GM18907 (cell line): ENCODE results near the gene BPIFB3.
"Not testable (repeated sequence)": the region's sequence is repeated elsewhere in the genome, so short reads cannot be mapped to it uniquely, and the experiment has no call there.

Source experiments
- ATAC-seq: cut with Tn5 transposase; IDR thresholded peaks from one replicate; pipeline ENCODE4 v1.9.1; 2021; ENCODE audit warnings: mild to moderate bottlenecking, moderate library complexity; ENCODE audit not compliant: unreplicated experiment

Gene BPIFB3

GRCh38 chr20:33027769-33028751 lies 25.6 kb upstream of the BPIFB3 start:
- no peak for ATAC-seq

GRCh38 chr20:33028875-33029274 lies 24.8 kb upstream of the BPIFB3 start:
- ATAC-seq, result no peak

GRCh38 chr20:33030076-33030475 lies 23.6 kb upstream of the BPIFB3 start:
- ATAC-seq, result no peak

GRCh38 chr20:33030569-33030968 lies 23.1 kb upstream of the BPIFB3 start:
- no peak for ATAC-seq

GRCh38 chr20:33031531-33031930 lies 22.2 kb upstream of the BPIFB3 start, which contains the start of gene BPIFB6:
BPIFB6 (plus strand) TSS chr20:33031648; CDS start chr20:33031648, 0 bp downstream.
- ATAC-seq, result no peak

GRCh38 chr20:33032555-33032954 lies 21.1 kb upstream of the BPIFB3 start:
- no peak for ATAC-seq

- no peak for ATAC-seq
These were observed 20.3 kb upstream of the BPIFB3 start for GRCh38 chr20:33033381-33033780.

GRCh38 chr20:33034115-33034514 lies 19.6 kb upstream of the BPIFB3 start:
- ATAC-seq, result no peak

- ATAC-seq, result no peak
These were observed 18.7 kb upstream of the BPIFB3 start for GRCh38 chr20:33034901-33035492.

GRCh38 chr20:33037456-33037855 lies 16.2 kb upstream of the BPIFB3 start:
- ATAC-seq, result no peak

GRCh38 chr20:33038243-33038642 lies 15.5 kb upstream of the BPIFB3 start:
- ATAC-seq, result no peak

GRCh38 chr20:33042430-33042829 lies 11.3 kb upstream of the BPIFB3 start:
- ATAC-seq, result no peak

- no peak for ATAC-seq
These were observed 10.5 kb upstream of the BPIFB3 start for GRCh38 chr20:33042983-33043730.

- ATAC-seq, result no peak
These were observed 9.9 kb upstream of the BPIFB3 start for GRCh38 chr20:33043731-33044181.

GRCh38 chr20:33045129-33045721 lies 8.5 kb upstream of the BPIFB3 start:
- ATAC-seq, result not testable (repeated sequence)

GRCh38 chr20:33046412-33046811 lies 7.3 kb upstream of the BPIFB3 start:
- ATAC-seq, result no peak

GRCh38 chr20:33051333-33051732 lies 2.4 kb upstream of the BPIFB3 start:
- ATAC-seq, result no peak

GRCh38 chr20:33054381-33054780 lies 678 bp downstream of the BPIFB3 start:
- ATAC-seq, result no peak

- no peak for ATAC-seq
These were observed 1.1 kb downstream of the BPIFB3 start for GRCh38 chr20:33054791-33055190.

GRCh38 chr20:33059136-33059535 lies 5.4 kb downstream of the BPIFB3 start:
- ATAC-seq, result no peak
